Measurements from ENCODE around the gene KCNIP4.

- TF ChIP-seq CTCF (optimal IDR thresholded peaks at IDR 0.05 in 1 of 3, IDR thresholded peaks at IDR 0.05 in 1 of 3, conservative IDR thresholded peaks at IDR 0.05 in 1 of 3; ENCODE audit: extremely low read depth in 1 of 3, insufficient read depth in 2 of 3, low read length in 3 of 3) (no peak), EZH2 (IDR thresholded peaks at IDR 0.05; ENCODE audit: low read length) (no peak)
Observed at GRCh38 chr4:21377046-21377445, 571.5 kb downstream of the KCNIP4 start.

All from keratinocyte (primary cell).